Suprapubic skin (tissue), 4 donors: Measurements from ENCODE around the gene MARCHF4.

Experiments
- EP300 ChIP-seq: sonication (generic); formaldehyde crosslinking; IDR thresholded peaks from one replicate; pipeline ENCODE4 v1.6.1; 2017; ENCODE audit warnings: antibody characterized with exemption
- POLR2A ChIP-seq, 2 donors: fragments of 450-650 bp; IDR thresholded peaks; one replicate each; pipeline ENCODE4 v1.6.1; 2017; ENCODE audit warnings: antibody characterized with exemption in 2 of 2, mild to moderate bottlenecking in 2 of 2, moderate library complexity in 2 of 2
- POLR2AphosphoS5 ChIP-seq, 3 donors: sonication (generic); formaldehyde crosslinking; IDR thresholded peaks; one replicate each; pipeline ENCODE4 v1.6.1; 2017; ENCODE audit warnings: antibody characterized with exemption in 3 of 3
- TF ChIP-seq, protein P1 (sequence below), 2 donors: fragments of 200-600 bp in 1 of 2; fragments of 450-650 bp in 1 of 2; sonication (generic) in 1 of 2; IDR thresholded peaks; one replicate each; pipeline ENCODE4 v1.5.1; 2016 to 2019; ENCODE audit warnings: antibody characterized with exemption in 2 of 2, mild to moderate bottlenecking in 1 of 2, moderate library complexity in 1 of 2

- TF ChIP-seq, protein P1, sequence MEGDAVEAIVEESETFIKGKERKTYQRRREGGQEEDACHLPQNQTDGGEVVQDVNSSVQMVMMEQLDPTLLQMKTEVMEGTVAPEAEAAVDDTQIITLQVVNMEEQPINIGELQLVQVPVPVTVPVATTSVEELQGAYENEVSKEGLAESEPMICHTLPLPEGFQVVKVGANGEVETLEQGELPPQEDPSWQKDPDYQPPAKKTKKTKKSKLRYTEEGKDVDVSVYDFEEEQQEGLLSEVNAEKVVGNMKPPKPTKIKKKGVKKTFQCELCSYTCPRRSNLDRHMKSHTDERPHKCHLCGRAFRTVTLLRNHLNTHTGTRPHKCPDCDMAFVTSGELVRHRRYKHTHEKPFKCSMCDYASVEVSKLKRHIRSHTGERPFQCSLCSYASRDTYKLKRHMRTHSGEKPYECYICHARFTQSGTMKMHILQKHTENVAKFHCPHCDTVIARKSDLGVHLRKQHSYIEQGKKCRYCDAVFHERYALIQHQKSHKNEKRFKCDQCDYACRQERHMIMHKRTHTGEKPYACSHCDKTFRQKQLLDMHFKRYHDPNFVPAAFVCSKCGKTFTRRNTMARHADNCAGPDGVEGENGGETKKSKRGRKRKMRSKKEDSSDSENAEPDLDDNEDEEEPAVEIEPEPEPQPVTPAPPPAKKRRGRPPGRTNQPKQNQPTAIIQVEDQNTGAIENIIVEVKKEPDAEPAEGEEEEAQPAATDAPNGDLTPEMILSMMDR (IDR thresholded peaks at IDR 0.05), result no peak
- TF ChIP-seq POLR2A (IDR thresholded peaks at IDR 0.05) (no peak), EP300 (no peak), POLR2AphosphoS5 (IDR thresholded peaks at IDR 0.05) (no peak)
Observed at GRCh38 chr2:216340280-216340631, 32.0 kb downstream of the MARCHF4 start.
